Measurements from ENCODE around the gene MCM8. TPM values are rescaled to one million over a fixed set of nuclear protein-coding genes. Genes with fewer than 3 reads are reported as not detected.

Gene MCM8
- total RNA-seq, 1 experiment from 2014 or later: 27.0 TPM

DNA sequence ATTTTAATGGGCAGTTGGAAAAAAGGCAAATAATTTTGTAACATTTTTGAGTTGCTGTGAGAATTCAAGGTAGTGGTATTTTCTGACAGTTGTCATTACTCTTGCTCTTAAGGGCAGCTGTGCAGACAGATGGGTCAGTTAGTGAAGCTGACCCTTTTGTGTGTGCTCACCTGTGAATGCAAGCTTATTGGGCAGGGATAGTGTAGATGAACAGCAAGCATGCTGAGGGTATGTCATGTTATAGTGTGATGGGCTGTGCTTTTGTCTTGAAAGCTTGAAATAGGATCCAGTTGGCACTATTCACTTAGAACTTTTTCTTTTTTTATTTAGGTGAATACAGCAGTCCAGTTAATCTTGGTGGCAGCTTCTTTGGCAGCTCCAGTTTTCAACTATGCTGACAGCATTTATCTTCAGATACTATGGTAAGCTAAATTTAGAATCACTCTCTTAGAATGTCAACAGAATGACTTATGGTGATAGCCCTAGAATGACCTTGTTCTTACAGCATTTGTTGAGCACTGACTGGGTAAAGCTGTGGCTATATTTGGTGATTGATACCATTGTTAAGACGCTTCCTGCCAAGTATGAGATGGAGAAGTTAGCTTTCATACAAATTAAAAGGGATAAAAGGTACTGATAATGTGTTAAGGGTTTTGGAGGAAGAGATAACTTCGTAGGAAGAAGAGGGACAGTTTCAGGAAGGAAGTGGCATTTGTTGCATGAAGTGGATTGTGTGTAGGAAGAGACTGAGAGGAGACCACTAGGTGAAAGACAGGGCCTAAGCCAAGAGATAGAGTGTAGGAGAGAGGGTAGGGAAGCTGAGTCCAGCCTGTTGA is 83.9 kb downstream of the MCM8 start:
- Histone ChIP-seq H3K79me2 (ENCODE audit: low read length) (no peaks in the 10 kb centered on the region), H3K9ac (ENCODE audit: low read length) (no peak overlapping the region), H3K9me3 (ENCODE audit: low read length) (no peaks in the 10 kb centered on the region), H3F3A (ENCODE audit: low read length, unreplicated experiment) (no peaks in the 10 kb centered on the region), H3K36me3 (ENCODE audit: low read depth, low read length) (peaks cover 46% of the 10 kb centered on the region), H3K4me1 (ENCODE audit: insufficient read depth, low read length) (peaks cover 5% of the 10 kb centered on the region), H2AFZ (ENCODE audit: low read length) (no peak overlapping the region), H3K4me3 (ENCODE audit: low read length) (no peak overlapping the region), H3K27ac (ENCODE audit: low read length) (no peak overlapping the region), H3K9me2 (replicated peaks; ENCODE audit: low read length) (no peaks in the 10 kb centered on the region), H3K27me3 (ENCODE audit: low read length) (no peaks in the 10 kb centered on the region), H4K20me1 (ENCODE audit: low read length) (no peaks in the 10 kb centered on the region), H3K4me2 (ENCODE audit: low read length) (no peak overlapping the region)
- no peak for ATAC-seq
- ChIA-PET POLR2A (ENCODE audit: unreplicated experiment) (no interaction called here), CTCF (no interaction called here)
- TF ChIP-seq EZH2 (IDR thresholded peaks at IDR 0.05; ENCODE audit: low read length, unreplicated experiment) (no peak), EZH2phosphoT487 (IDR thresholded peaks at IDR 0.05; ENCODE audit: borderline replicate concordance, low read length) (no peak)
- TF ChIP-seq, protein P1, sequence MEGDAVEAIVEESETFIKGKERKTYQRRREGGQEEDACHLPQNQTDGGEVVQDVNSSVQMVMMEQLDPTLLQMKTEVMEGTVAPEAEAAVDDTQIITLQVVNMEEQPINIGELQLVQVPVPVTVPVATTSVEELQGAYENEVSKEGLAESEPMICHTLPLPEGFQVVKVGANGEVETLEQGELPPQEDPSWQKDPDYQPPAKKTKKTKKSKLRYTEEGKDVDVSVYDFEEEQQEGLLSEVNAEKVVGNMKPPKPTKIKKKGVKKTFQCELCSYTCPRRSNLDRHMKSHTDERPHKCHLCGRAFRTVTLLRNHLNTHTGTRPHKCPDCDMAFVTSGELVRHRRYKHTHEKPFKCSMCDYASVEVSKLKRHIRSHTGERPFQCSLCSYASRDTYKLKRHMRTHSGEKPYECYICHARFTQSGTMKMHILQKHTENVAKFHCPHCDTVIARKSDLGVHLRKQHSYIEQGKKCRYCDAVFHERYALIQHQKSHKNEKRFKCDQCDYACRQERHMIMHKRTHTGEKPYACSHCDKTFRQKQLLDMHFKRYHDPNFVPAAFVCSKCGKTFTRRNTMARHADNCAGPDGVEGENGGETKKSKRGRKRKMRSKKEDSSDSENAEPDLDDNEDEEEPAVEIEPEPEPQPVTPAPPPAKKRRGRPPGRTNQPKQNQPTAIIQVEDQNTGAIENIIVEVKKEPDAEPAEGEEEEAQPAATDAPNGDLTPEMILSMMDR (conservative IDR thresholded peaks at IDR 0.05; ENCODE audit: low read depth, low read length): no peak
- DNase-seq: no peak
- intact Hi-C loops (cut with micrococcal nuclease): no loop called here
- no TSS peak for BruUV-seq (replicated peaks)

DNA sequence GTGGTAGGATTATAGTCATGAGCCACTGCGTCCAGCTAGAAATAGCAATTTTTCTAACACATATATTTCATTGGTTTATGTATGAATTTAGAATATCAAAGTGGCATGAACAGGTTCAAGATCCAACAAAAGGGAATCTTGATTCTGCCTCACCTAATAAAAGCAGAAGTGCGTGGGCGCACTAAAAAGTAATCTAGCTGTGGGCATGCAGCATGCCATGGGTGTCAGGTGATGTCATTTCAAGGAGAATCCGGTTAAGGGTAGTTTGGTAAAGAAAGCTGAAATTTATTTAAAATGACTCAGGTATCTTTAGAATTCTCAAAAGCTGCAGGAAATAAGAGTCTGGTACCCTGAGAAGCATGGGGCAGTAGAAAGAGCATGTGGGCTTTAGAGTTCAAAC is 85.8 kb downstream of the MCM8 start:
- Histone ChIP-seq H4K20me1 (ENCODE audit: low read length) (no peaks in the 10 kb centered on the region), H3K4me3 (ENCODE audit: low read length) (no peak overlapping the region), H3K27ac (ENCODE audit: low read length) (no peak overlapping the region), H3F3A (ENCODE audit: low read length, unreplicated experiment) (no peaks in the 10 kb centered on the region), H3K9ac (ENCODE audit: low read length) (no peak overlapping the region), H3K27me3 (ENCODE audit: low read length) (no peaks in the 10 kb centered on the region), H3K4me2 (ENCODE audit: low read length) (no peak overlapping the region), H3K36me3 (ENCODE audit: low read depth, low read length) (peaks cover 57% of the 10 kb centered on the region), H3K4me1 (ENCODE audit: insufficient read depth, low read length) (no peaks in the 10 kb centered on the region), H3K79me2 (ENCODE audit: low read length) (no peaks in the 10 kb centered on the region), H3K9me3 (ENCODE audit: low read length) (no peaks in the 10 kb centered on the region), H3K9me2 (replicated peaks; ENCODE audit: low read length) (no peaks in the 10 kb centered on the region), H2AFZ (ENCODE audit: low read length) (no peak overlapping the region)
- no peak for TF ChIP-seq EZH2phosphoT487 (IDR thresholded peaks at IDR 0.05; ENCODE audit: borderline replicate concordance, low read length)
- TF ChIP-seq, protein P1 (conservative IDR thresholded peaks at IDR 0.05; ENCODE audit: low read depth, low read length): no peak
- DNase-seq: no peak
- POLR2A ChIA-PET (ENCODE audit: unreplicated experiment): no interaction called here
- intact Hi-C loops (cut with micrococcal nuclease): no loop called here
- ATAC-seq: no peak
- no TSS peak for BruUV-seq (replicated peaks)
- CTCF ChIA-PET: no interaction called here

DNA sequence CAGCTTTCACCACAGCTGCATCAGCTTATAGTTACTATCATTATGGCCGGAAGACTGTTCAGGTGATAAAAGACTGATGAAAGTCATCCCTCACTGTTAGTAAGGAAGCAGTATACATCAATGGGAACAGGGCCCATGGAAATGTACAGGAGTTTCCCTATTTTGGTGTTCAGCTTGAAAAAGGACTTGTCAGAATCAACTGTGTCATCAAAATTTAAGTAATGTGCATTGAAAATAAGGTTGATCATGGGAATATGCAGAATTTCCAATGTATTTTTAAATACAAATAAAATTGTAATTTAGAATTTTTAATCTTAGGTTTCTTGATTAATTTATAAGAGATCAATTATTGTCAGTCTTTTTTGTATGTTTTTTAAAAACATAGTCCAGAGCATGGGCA is 86.6 kb downstream of the MCM8 start:
- no peak for TF ChIP-seq EZH2phosphoT487 (IDR thresholded peaks at IDR 0.05; ENCODE audit: borderline replicate concordance, low read length)
- TF ChIP-seq, protein P1 (conservative IDR thresholded peaks at IDR 0.05; ENCODE audit: low read depth, low read length): no peak
- no peaks in the 10 kb centered on the region for H3K27me3 ChIP-seq (ENCODE audit: low read length)
- no peak overlapping the region for H2AFZ ChIP-seq (ENCODE audit: low read length)
- no peak overlapping the region for H3K4me2 ChIP-seq (ENCODE audit: low read length)
- ATAC-seq (no peak), DNase-seq (no peak)
- intact Hi-C loops (cut with micrococcal nuclease): no loop called here
- H3K79me2 ChIP-seq (ENCODE audit: low read length): no peaks in the 10 kb centered on the region
- CTCF ChIA-PET: no interaction called here
- no peaks in the 10 kb centered on the region for H4K20me1 ChIP-seq (ENCODE audit: low read length)
- no peak overlapping the region for H3K4me3 ChIP-seq (ENCODE audit: low read length)
- no peaks in the 10 kb centered on the region for H3K4me1 ChIP-seq (ENCODE audit: insufficient read depth, low read length)
- H3K36me3 ChIP-seq (ENCODE audit: low read depth, low read length): peaks cover 54% of the 10 kb centered on the region
- no peaks in the 10 kb centered on the region for H3K9me3 ChIP-seq (ENCODE audit: low read length)
- BruUV-seq (replicated peaks): no TSS peak
- no peak overlapping the region for H3K27ac ChIP-seq (ENCODE audit: low read length)
- no peaks in the 10 kb centered on the region for H3K9me2 ChIP-seq (replicated peaks; ENCODE audit: low read length)
- POLR2A ChIA-PET (ENCODE audit: unreplicated experiment): no interaction called here
- no peaks in the 10 kb centered on the region for H3F3A ChIP-seq (ENCODE audit: low read length, unreplicated experiment)
- H3K9ac ChIP-seq (ENCODE audit: low read length): no peak overlapping the region

Data from PC-3 (cell line).